HG03064 (cell line): ENCODE measurements around the gene WWOX.

Source experiments
- ATAC-seq: cut with Tn5 transposase; IDR thresholded peaks from one replicate; pipeline ENCODE4 v1.9.1; 2021; ENCODE audit warnings: low read depth; ENCODE audit not compliant: unreplicated experiment

Gene WWOX

GRCh38 chr16:79081297-79082066, 982.0 kb downstream of the WWOX start:
- ATAC-seq: no peak

- no peak for ATAC-seq
These were observed 983.5 kb downstream of the WWOX start for GRCh38 chr16:79082970-79083369.

DNA sequence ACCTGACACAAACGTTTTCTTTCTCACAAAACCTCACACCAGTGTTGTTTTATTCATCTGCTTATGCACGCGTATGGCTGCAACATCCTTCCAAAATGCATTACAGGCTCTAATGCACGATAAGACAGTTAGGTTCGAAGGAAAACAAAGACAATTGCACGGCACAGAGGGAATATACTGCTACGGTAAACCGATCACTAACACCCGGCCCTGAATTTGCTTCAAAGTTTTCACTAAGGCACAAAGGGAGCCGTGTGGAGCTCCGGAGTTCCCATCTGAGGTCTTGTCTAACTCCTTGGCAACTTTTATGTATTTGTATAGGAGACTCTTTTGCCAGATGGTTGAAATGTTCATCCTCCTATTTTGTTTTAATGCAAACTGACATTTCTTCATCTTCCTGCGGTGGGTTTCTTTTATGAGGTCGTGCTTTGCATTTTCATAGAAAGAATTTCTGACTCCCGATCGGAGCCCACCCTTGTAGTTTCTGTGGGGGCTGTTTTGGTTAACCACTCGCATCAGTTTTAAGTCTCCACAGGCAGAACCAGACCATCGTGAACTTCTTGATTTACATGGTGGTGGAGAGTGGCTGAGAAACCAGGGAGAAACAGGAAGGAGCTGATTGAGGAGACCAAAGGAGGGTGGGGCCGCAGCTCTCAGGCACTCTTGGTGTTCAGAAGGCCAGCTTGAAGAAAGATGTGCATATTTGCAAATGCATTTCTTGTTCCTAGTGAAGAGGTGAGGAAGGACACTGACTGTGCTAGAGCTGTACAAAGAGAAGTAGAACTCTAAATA, 984.2 kb downstream of the WWOX start:
- no peak for ATAC-seq

GRCh38 chr16:79088971-79089370, 989.5 kb downstream of the WWOX start:
- ATAC-seq: no peak

GRCh38 chr16:79089735-79090284, 990.4 kb downstream of the WWOX start:
- no peak for ATAC-seq

DNA sequence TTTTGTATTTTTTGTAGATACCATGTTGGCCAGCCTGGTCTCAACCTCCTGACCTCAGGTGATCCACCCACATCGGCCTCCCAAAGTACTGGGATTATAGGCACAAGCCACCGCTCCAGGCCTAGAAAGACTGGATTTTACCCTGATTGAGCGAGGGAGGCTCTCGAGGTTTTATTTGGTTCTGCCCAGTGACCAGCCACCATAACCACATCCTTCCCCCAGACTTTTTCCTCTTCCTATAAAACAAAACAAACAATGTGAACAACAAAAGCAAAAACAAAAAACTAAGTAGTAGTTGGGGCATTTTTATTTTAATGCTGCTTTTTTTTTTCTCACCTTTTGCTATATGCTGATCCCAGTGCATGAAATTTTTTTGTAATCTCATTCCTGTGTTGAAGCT, 991.5 kb downstream of the WWOX start:
- no peak for ATAC-seq

GRCh38 chr16:79092846-79093245, 993.4 kb downstream of the WWOX start:
- ATAC-seq: no peak

DNA sequence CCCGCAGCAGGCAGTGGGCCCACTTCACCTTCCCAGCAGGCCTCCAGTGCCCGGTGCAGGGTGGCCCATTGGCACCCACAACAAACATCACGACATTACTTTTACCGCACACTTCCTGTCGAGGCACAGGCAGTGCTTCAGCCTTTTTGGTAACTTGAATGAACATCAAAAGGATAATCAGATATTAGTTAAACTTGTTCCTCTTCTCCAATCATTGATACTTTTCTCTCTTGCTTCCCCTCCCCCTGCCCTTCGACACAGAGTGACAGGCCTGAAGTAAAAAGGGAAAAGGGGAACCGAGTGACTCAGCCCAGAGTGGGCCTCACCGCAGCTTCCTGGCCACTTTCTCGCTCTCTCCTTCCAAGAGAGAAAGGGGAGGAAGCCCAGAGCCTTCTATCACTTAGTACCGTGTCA, 994.1 kb downstream of the WWOX start:
- no peak for ATAC-seq

- ATAC-seq: no peak
These were observed 996.8 kb downstream of the WWOX start for GRCh38 chr16:79096246-79096645.

DNA sequence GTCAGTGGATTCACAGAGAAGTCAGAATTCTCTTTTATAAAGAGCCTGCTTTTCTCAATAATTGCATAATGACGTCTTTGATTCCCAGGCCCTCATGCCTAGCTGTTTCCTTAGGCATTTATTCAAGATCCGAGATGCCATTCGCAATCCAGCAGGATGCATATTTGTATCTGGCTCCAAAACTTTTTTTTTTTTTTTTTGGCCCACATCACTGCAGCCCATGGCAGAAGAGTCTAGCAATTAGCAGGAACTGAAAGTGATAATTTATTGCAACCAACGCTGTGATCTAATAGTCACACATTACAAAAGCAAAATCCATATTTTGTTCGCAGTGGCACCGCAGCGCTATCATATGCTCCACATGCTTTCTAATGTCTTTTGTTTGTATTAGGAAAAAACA, 997.7 kb downstream of the WWOX start:
- ATAC-seq: no peak

DNA sequence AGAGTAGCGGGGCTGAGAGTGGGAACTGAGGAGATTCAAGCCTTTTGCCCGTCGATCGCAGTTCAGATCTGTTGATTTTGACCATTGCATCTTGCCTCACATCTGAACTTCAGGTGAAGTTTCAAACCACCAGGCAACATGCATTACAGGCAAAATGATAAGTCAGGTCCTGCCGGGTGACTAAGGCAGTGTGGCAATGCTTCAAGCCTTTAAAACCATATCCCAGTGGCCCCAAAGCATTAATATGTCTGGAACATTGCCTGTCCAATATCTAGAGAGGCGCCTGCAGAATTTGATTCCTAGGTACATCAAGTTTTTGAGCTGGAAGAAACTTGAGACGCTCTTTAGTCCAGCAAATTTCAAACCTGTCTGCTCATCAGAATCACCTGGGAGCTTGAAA, 998.3 kb downstream of the WWOX start:
- ATAC-seq: no peak

GRCh38 chr16:79098907-79099306, 999.5 kb downstream of the WWOX start:
- ATAC-seq: no peak

DNA sequence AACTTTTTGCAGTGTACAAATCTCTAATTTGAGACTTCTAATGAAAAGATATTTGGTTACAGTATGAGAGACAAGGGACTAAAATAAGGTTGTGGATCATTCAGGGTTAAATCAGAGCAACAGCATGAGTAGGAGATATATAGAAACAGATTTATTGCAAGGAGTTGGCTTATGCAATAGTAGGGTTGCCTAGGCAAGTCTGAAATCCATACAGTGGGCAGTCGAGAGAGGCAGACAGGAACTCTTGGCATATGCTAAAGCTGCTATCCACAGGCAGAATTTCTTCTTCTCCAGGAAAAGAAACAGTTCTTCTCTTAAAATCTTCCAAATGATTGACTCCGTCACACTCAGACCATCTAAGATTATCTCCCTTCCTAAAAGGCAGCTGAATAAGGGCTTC, 1000.3 kb downstream of the WWOX start:
- ATAC-seq: no peak

- no peak for ATAC-seq
These were observed 1001.0 kb downstream of the WWOX start for GRCh38 chr16:79100447-79100846.

- no peak for ATAC-seq
These were observed 1002.0 kb downstream of the WWOX start for GRCh38 chr16:79101491-79101890.

- ATAC-seq: no peak
These were observed 1005.1 kb downstream of the WWOX start for GRCh38 chr16:79104567-79104966.

DNA sequence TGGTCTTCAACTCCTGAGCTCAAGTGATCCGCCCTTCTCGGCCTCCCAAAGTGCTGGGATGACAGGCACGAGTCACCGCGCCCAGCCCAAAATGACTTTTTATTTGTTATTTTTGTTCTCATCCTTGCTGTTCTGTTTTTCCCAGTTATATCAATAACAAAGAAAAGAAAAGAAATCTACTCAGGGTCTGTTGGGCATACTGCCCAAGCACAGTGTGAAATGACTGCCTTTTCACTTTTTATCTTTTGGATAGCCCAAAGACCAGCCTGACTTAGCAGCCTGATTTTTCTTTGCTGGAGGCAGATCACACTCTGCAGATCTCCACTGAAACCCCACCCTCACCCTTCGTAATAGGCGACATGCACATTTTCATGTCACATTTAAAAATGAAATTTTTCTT, 1007.8 kb downstream of the WWOX start:
- ATAC-seq: no peak

- ATAC-seq: no peak
These were observed 1010.3 kb downstream of the WWOX start for GRCh38 chr16:79109771-79110170.

DNA sequence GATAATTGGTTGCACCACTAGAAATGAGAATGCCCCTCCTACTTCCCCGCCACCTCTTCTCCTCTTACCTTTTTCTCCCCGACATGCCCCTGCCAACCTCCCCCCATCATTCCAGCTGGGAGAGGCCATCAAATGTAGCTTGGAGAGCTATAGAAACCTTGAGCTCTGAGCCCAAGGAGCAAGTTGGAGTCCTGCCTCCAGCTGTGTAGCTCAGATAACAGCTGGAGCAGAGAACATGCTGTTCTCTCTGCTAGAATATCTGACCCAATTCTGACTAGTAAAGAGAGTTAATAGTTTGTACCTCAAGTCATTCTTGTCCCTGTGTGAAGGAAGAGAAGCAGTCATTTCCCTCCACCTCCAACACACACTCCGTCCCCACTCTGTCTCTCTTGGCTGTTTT, 1010.8 kb downstream of the WWOX start:
- ATAC-seq: no peak

DNA sequence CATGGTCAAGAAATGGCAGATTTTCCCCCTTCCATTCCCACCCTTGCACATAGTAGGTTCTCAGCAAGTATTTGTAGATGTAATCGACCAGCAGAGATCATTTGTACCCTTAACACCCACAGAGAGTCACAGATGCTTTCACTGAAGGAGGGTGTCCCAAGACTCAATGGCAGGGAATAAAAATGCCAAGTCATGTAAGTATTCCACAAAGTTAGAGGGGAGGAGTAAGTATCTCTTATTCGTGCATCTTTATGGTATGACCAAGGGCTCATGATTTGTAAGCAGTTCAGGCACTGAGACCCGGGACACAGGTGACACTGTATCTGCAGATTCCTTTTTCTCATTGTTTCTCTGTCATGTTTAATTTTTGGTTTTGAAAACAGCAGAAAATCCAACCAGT, 1011.5 kb downstream of the WWOX start:
- ATAC-seq: no peak

DNA sequence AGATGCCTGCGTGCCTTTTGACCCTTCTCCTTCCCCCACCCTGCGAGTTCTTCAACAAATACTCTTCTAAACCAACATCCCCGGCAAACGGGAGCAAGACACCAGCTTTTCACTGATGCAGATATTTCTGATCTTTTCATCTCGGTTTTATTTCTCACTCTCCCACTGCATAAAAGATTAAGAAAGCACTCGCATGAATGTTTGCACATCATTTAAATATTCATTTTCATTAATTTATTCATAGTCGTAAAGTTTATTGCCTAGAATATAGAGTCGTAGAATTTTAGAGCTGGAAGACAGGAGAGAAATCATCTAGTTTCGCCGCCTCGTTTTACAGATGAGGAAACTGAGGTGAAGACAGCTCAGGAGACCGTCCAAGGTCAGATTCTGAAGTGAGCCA, 1013.0 kb downstream of the WWOX start:
- no peak for ATAC-seq

DNA sequence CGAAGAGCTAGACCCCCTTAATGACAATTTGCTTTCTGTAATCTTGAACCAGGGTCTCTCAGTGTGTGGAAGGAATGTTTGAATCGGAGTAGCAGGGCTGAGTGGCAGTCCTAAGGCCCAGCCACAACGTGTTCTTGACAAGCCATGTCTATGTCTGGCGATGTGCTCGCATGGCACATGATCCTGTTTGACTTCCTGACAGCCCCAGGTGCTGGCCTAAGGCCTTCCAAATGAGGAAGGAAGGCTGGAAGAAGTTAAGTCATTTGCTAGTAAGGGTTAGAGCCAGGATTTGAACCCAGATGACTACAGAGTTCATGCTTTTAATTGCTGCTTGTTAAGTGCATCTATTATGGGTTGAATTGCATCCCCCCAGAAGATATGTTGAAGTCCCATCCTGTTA, 1014.4 kb downstream of the WWOX start:
- ATAC-seq: no peak
